WERI-Rb-1 (cell line): ENCODE measurements around the gene R3HDM2.
"Not testable (repeated sequence)": the region's sequence is repeated elsewhere in the genome, so short reads cannot be mapped to it uniquely, and the experiment has no call there.

ENCODE experiments used
- DNase-seq: peaks from one replicate; pipeline ENCODE4 v3.0.0-alpha.2; 2020
- H3K27ac ChIP-seq: fragments of 250-450 bp; sonication (Bioruptor Pico); 2 replicates; pipeline ENCODE4 v1.5.1; 2020; ENCODE audit warnings: mild to moderate bottlenecking, moderate library complexity
- H3K27me3 ChIP-seq: fragments of 250-450 bp; sonication (Bioruptor Pico); 2 replicates; pipeline ENCODE4 v1.5.1; 2021; ENCODE audit warnings: mild to moderate bottlenecking, low read depth, moderate library complexity; ENCODE audit not compliant: insufficient read depth, severe bottlenecking
- H3K36me3 ChIP-seq: fragments of 250-450 bp; sonication (Bioruptor Pico); 2 replicates; pipeline ENCODE4 v1.5.1; 2020; ENCODE audit warnings: mild to moderate bottlenecking, moderate library complexity
- H3K4me3 ChIP-seq: 2 replicates; pipeline ENCODE4 v1.5.1; 2011; ENCODE audit warnings: low read depth, mild to moderate bottlenecking, control low read depth, low read length
- H3K9me3 ChIP-seq: fragments of 250-450 bp; sonication (Bioruptor Pico); 2 replicates; pipeline ENCODE4 v1.5.1; 2021; ENCODE audit warnings: mild to moderate bottlenecking, moderate library complexity; ENCODE audit not compliant: severe bottlenecking
- TF ChIP-seq, protein P1 (sequence below): IDR thresholded peaks from 2 replicates; pipeline ENCODE4 v1.5.1; 2011; ENCODE audit warnings: low read depth, mild to moderate bottlenecking, control low read depth, inconsistent platforms, low read length

R3HDM2 gene

DNA sequence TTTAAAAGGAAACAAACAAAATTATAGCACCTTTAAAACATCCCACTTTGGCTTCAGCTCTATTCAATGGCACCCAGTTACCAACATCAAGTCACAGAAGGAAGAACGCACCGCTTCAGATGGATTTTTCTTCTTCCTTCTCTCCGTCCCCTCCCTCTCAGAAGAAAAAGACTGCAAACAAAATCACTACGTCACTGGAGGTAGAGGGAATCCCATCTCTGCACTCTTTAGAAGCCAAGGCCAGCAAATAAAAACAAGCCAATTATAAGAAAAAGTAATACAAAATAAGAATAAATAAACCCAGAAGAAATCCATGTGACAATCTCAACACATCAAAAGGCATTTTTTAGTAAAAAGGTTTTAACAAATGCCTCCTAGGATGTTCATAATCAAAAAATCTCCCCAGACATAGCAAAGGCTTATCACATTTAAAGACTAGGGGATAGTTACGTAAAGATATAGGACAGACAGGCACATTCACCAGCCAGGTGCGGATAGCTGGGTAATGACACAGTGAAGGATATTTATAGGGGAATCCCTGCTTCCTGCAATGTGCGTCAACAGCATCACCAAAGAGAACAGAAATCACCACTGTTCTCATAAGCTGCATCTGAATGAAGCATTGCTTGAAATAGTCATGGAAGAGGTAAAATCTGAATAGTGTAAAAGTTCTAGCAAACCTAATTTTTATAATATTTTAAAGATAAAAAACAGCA, 89.4 kb downstream of the R3HDM2 start:
- no peaks in the 10 kb centered on the region for H3K36me3 ChIP-seq
- no peak for DNase-seq
- TF ChIP-seq, protein P1, sequence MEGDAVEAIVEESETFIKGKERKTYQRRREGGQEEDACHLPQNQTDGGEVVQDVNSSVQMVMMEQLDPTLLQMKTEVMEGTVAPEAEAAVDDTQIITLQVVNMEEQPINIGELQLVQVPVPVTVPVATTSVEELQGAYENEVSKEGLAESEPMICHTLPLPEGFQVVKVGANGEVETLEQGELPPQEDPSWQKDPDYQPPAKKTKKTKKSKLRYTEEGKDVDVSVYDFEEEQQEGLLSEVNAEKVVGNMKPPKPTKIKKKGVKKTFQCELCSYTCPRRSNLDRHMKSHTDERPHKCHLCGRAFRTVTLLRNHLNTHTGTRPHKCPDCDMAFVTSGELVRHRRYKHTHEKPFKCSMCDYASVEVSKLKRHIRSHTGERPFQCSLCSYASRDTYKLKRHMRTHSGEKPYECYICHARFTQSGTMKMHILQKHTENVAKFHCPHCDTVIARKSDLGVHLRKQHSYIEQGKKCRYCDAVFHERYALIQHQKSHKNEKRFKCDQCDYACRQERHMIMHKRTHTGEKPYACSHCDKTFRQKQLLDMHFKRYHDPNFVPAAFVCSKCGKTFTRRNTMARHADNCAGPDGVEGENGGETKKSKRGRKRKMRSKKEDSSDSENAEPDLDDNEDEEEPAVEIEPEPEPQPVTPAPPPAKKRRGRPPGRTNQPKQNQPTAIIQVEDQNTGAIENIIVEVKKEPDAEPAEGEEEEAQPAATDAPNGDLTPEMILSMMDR, result no peak
- H3K27ac ChIP-seq, result no peak overlapping the region
- no peak overlapping the region for H3K4me3 ChIP-seq
- no peaks in the 10 kb centered on the region for H3K9me3 ChIP-seq
- H3K27me3 ChIP-seq, result no peaks in the 10 kb centered on the region

DNA sequence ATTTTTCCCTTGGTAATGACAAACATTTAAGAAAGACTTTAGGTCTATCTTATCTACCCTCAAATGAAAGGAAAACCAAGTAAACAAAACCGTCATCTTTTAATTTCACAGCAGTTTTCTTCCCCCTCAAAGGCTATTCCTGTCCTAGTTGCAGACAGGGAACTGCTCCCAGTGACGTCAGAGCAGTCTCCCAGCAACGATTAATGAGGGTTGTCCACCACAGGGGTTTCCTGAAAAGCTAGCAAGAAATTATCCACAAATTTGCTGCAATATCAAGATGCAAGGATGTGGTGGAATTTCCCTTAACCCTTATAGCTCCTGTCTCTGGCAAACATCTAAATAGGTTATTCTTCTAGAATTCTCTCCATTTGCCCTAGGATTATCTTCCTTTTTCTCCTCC, 90.7 kb downstream of the R3HDM2 start:
- no peaks in the 10 kb centered on the region for H3K9me3 ChIP-seq
- TF ChIP-seq, protein P1, result no peak
- H3K27ac ChIP-seq, result no peak overlapping the region
- no peaks in the 10 kb centered on the region for H3K27me3 ChIP-seq
- DNase-seq, result no peak
- H3K4me3 ChIP-seq, result no peak overlapping the region
- H3K36me3 ChIP-seq, result no peaks in the 10 kb centered on the region

DNA sequence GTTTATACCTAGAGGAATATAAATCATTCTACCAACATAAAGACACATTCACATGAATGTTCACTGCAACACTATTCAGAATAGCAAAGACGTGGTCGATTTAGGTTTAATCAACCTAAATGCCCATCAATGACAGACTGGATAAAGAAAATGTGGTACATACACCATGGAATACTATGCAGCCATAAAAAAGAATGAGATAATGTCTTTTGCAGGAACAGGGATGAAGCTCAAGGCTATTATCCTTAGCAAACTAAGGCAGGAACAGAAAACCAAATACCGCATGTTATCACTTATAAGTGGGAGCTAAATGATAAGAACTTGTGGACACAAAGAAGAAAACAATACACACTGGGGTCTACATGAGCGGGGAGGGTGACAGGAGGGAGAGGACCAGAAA, 94.5 kb downstream of the R3HDM2 start:
- DNase-seq, H3K27me3 ChIP-seq, H3K4me3 ChIP-seq, H3K9me3 ChIP-seq, H3K27ac ChIP-seq, H3K36me3 ChIP-seq: not testable (repeated sequence)

DNA sequence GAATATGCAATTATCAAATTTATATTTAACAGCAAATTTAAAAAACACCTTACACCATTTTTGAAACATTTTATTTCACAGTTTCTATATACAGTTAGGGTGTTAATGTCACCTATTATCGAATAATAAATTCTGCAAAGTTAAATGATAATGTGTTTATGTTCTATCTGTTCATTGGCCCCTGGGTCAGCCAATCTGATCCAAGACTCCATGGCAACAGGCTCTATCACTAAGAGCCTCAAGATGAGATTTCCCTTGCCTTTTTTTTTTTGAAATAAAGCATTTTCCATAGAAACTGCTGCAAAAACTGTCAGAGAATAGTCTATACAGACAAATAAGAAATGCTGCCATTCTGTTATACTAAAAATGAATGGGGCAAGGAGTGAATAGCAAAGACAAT, 96.6 kb downstream of the R3HDM2 start:
- no peak overlapping the region for H3K4me3 ChIP-seq
- no peaks in the 10 kb centered on the region for H3K9me3 ChIP-seq
- no peaks in the 10 kb centered on the region; the same call in 1 of the 2 replicates for H3K36me3 ChIP-seq
- DNase-seq, result no peak
- TF ChIP-seq, protein P1, result no peak
- H3K27me3 ChIP-seq, result no peaks in the 10 kb centered on the region
- no peak overlapping the region for H3K27ac ChIP-seq

DNA sequence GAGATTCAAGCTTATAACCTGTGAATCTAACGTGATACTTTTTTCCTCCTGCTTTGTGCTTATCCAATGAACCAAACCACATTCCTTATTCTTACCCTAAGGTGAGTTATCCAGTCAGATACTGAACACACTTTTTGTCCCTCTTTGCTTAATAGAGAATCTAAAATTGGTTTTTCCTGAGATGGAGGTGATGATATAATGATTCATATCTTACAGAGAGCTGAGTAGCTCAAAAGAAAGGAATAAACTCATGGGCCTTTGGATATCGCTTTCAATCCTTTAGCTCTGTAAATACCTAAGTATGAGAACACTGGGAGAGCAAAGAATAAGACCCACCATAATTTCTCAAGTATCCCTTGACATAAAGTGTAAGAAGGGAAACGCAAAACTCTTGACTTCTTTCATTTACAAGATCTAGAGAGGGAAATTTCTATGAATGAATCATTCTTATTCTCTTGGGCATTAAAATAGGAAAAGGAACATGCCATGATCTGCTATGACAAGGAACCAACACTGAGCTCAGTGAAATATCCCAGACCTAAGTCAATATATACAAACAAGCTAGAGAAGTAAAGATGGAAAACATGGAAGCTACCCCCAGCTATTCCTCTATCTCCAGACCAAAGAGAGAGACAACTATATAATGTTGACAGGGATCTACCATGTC, 98.1 kb downstream of the R3HDM2 start:
- TF ChIP-seq, protein P1, result no peak
- DNase-seq, result no peak
- no peaks in the 10 kb centered on the region; the same call in 1 of the 2 replicates for H3K36me3 ChIP-seq
- H3K27ac ChIP-seq, result no peak overlapping the region
- no peaks in the 10 kb centered on the region for H3K27me3 ChIP-seq
- no peak overlapping the region for H3K4me3 ChIP-seq
- no peaks in the 10 kb centered on the region for H3K9me3 ChIP-seq

DNA sequence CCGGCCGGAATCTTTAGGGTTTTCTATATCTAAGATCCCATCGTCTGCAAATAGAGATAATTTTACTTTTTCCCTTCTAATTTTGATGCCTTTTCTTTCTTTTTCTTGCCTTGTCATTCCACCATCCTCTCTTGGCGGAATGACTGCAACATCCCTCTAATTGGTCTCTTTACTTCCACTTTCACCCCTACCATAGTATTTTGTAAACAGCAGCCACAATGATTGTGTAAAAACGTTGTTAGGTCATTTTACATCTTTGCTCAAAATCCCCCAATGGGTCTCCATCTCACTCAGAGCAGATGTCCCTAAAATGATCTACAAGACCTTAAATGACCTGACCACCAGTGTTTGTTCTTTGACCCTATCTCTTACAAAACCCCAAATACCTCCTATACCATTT, 99.9 kb downstream of the R3HDM2 start:
- Histone ChIP-seq H3K36me3 (no peaks in the 10 kb centered on the region; the same call in 1 of the 2 replicates), H3K9me3 (no peaks in the 10 kb centered on the region), H3K27ac (no peak overlapping the region), H3K4me3 (no peak overlapping the region), H3K27me3 (no peaks in the 10 kb centered on the region)
- DNase-seq, result no peak
- TF ChIP-seq, protein P1, result no peak
